PC-9 (cell line): ENCODE data around the gene C4BPA. TPM values are rescaled to one million over a fixed set of nuclear protein-coding genes. Genes with fewer than 3 reads are reported as not detected.

Experiments used
- BruUV-seq: library from RNA; stranded (reverse); fragments of 400-500 nt; replicated peaks from 2 replicates; lab custom pipeline; 2021; lab: Mats Ljungman, UMichigan
- CTCF ChIA-PET: fragments of 300-600 bp; sonication (Branson Sonifier 250); formaldehyde crosslinking; loops from one replicate; lab custom pipeline; 2022; ENCODE audit warnings: antibody characterized with exemption; lab: Charles Lee
- POLR2A ChIA-PET: fragments of 300-600 bp; sonication (Branson Sonifier 250); formaldehyde crosslinking; loops from one replicate; lab custom pipeline; 2022; ENCODE audit warnings: antibody characterized with exemption; ENCODE audit not compliant: unreplicated experiment; lab: Charles Lee
- DNase-seq, 2 experiments: peaks; one replicate each; pipeline versions ENCODE4 v3.0.0 to v3.0.0-alpha.2; 2015 to 2022; ENCODE audit warnings: mixed read lengths in 1 of 2
- H2AFZ ChIP-seq: fragments of 200-600 bp; sonication (generic); 2 replicates; pipeline ENCODE4 v1.8.1; 2017; ENCODE audit warnings: antibody characterized with exemption
- H3F3A ChIP-seq: fragments of 200-600 bp; sonication (generic); 2 replicates; pipeline ENCODE4 v1.8.1; 2017; ENCODE audit warnings: antibody characterized with exemption, mild to moderate bottlenecking, low read depth; ENCODE audit not compliant: insufficient read depth
- H3K27ac ChIP-seq: fragments of 200-600 bp; sonication (generic); 2 replicates; pipeline ENCODE4 v1.6.1; 2016; ENCODE audit warnings: mixed run types
- H3K27me3 ChIP-seq: fragments of 200-600 bp; sonication (generic); 2 replicates; pipeline ENCODE4 v1.6.1; 2016; ENCODE audit warnings: low read depth, mixed run types; ENCODE audit not compliant: insufficient read depth
- H3K36me3 ChIP-seq: fragments of 200-600 bp; sonication (generic); 2 replicates; pipeline ENCODE4 v1.6.1; 2016; ENCODE audit warnings: low read depth, mixed run types
- H3K4me1 ChIP-seq: fragments of 200-600 bp; sonication (generic); replicated peaks from 2 replicates; pipeline ENCODE4 v1.6.1; 2016; ENCODE audit warnings: mixed run types; ENCODE audit not compliant: insufficient read depth
- H3K4me2 ChIP-seq: fragments of 200-600 bp; sonication (generic); 2 replicates; pipeline ENCODE4 v1.6.1; 2017; ENCODE audit warnings: mixed run types
- H3K4me3 ChIP-seq: fragments of 200-600 bp; sonication (generic); 2 replicates; pipeline ENCODE4 v1.6.1; 2016; ENCODE audit warnings: mixed run types
- H3K79me2 ChIP-seq: fragments of 200-600 bp; sonication (generic); 2 replicates; pipeline ENCODE4 v1.6.1; 2017; ENCODE audit warnings: low read depth, mixed run types
- H3K9me2 ChIP-seq: fragments of 200-600 bp; sonication (generic); 2 replicates; pipeline ENCODE4 v1.8.1; 2017; ENCODE audit warnings: mild to moderate bottlenecking; ENCODE audit not compliant: insufficient read depth
- H3K9me3 ChIP-seq: fragments of 200-600 bp; sonication (generic); 2 replicates; pipeline ENCODE4 v1.8.1; 2016; ENCODE audit warnings: low read depth; ENCODE audit not compliant: insufficient read depth
- H4K20me1 ChIP-seq: fragments of 200-600 bp; sonication (generic); 2 replicates; pipeline ENCODE4 v1.8.1; 2017; ENCODE audit not compliant: insufficient read depth
- CTCF ChIP-seq: fragments of 200-600 bp; sonication (generic); conservative IDR thresholded peaks from 2 replicates; pipeline ENCODE4 v1.6.1; 2017; ENCODE audit warnings: mixed run types, antibody characterized with exemption, mild to moderate bottlenecking, moderate library complexity
- EZH2 ChIP-seq: fragments of 200-600 bp; sonication (generic); IDR thresholded peaks from 2 replicates; pipeline ENCODE4 v1.8.0; 2017; ENCODE audit warnings: antibody characterized with exemption, low read depth
- intact Hi-C: fragments of 100-400 bp; cut with micrococcal nuclease; formaldehyde crosslinking; loops from one replicate; pipeline ENCODE4 v1.10.0; 2022; ENCODE audit not compliant: unreplicated experiment
- total RNA-seq: library from RNA; stranded (reverse); gene quantifications from 2 replicates; pipeline ENCODE4 v1.2.3, GENCODE V29; 2021

The C4BPA gene
- total RNA-seq, 1 experiment from 2014 or later = not detected

GRCh38 chr1:207067665-207068064, 36.4 kb upstream of the C4BPA start:
- Histone ChIP-seq H3K9me3 (no peaks in the 10 kb centered on the region), H3K4me2 (no peak overlapping the region), H3K79me2 (no peaks in the 10 kb centered on the region), H3K27ac (no peak overlapping the region), H3K27me3 (no peaks in the 10 kb centered on the region), H2AFZ (no peak overlapping the region), H3K9me2 (no peaks in the 10 kb centered on the region), H3F3A (no peaks in the 10 kb centered on the region), H4K20me1 (no peaks in the 10 kb centered on the region), H3K4me3 (no peak overlapping the region), H3K4me1 (no peaks in the 10 kb centered on the region), H3K36me3 (peaks cover 6% of the 10 kb centered on the region)
- ChIA-PET CTCF (interaction anchor here (1.1 kb wide), 1 partner anchor 85 kb away, joined by 10 read pairs; no protein-coding TSS in a partner anchor), POLR2A (no interaction called here)
- TF ChIP-seq CTCF (no peak), EZH2 (no peak)
- intact Hi-C loops = no loop called here
- no peak for DNase-seq
- no TSS peak for BruUV-seq

DNA sequence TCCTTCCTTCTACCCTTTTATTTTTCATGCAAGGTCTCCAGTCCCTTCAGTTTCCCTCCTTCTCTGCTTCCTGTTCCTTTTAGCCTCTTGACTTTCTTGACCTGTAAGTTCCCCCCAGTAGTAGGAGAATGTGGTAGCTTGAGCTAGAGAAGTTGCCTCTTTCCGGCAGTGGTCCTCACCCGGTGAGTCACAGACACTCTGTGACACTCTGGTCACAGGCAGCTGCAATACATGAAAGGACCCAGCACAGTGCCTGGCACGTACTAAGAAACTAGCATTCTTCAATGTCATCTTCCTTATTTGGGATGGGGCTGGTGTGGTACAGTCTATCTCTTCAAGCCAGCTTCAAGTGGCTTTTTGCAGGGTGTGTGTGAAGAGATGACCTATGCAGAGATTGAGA, 35.0 kb upstream of the C4BPA start:
- intact Hi-C loops = no loop called here

DNA sequence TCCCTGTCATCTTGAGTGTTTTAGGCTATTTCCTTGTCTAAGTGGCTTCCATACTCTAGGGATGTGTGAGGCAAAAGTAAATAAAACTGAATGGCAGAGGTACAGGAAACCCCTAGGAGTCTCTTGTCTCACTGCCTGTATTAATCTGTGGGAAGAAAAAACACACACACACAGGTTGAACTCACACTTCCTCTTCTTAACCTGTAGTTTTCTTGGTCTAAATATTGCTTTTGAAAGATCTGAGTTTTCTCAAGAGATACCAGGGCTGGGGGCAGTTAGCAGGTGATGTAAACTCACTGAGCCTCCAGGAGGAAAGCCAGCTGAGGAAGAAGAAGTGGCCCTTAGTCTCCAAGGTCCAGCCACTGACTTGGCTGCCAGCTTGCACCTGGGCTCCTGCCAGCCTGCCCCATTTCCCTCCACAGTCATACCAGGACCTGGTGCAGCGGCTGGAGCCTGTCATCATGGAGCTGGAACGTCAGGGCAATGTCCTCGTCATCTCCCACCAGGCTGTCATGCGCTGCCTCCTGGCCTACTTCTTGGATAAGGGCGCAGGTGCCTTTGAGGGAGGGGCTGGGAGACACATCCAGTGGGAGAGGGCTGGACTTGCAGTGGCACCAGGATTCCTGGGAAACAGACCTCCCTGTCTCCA, 34.1 kb upstream of the C4BPA start:
- Histone ChIP-seq H3K27ac (no peak overlapping the region), H3K4me3 (no peak overlapping the region), H4K20me1 (no peaks in the 10 kb centered on the region), H3K27me3 (no peaks in the 10 kb centered on the region), H3K9me2 (no peaks in the 10 kb centered on the region), H3K4me1 (no peaks in the 10 kb centered on the region), H3K36me3 (peaks cover 2% of the 10 kb centered on the region), H3K9me3 (no peaks in the 10 kb centered on the region), H3K79me2 (no peaks in the 10 kb centered on the region), H3K4me2 (no peak overlapping the region), H3F3A (no peaks in the 10 kb centered on the region), H2AFZ (no peak overlapping the region)
- DNase-seq = no peak
- no peak for TF ChIP-seq CTCF
- no peak for TF ChIP-seq EZH2
- POLR2A ChIA-PET = no interaction called here
- intact Hi-C loops = no loop called here
- CTCF ChIA-PET = no interaction called here
- BruUV-seq = no TSS peak

More for the DNA sequence above, 35.0 kb upstream of the C4BPA start:
- no peaks in the 10 kb centered on the region for H4K20me1 ChIP-seq
- H2AFZ ChIP-seq = no peak overlapping the region
- peaks cover 4% of the 10 kb centered on the region for H3K36me3 ChIP-seq
- H3K9me3 ChIP-seq = no peaks in the 10 kb centered on the region
- TF ChIP-seq CTCF (no peak), EZH2 (no peak)
- H3K27me3 ChIP-seq = no peaks in the 10 kb centered on the region
- H3K79me2 ChIP-seq = no peaks in the 10 kb centered on the region
- no peaks in the 10 kb centered on the region for H3F3A ChIP-seq
- no peak for DNase-seq
- ChIA-PET CTCF (interaction anchor here (0.7 kb wide), 1 partner anchor 10 kb away, joined by 4 read pairs; no protein-coding TSS in a partner anchor), POLR2A (interaction anchor here (0.6 kb wide), 1 partner anchor 496 kb away, joined by 3 read pairs; no protein-coding TSS in a partner anchor)
- no peaks in the 10 kb centered on the region for H3K9me2 ChIP-seq
- no peaks in the 10 kb centered on the region for H3K4me1 ChIP-seq
- no peak overlapping the region for H3K4me2 ChIP-seq
- no TSS peak for BruUV-seq
- no peak overlapping the region for H3K27ac ChIP-seq
- no peak overlapping the region for H3K4me3 ChIP-seq
